GM23338 (cell line): ENCODE data around the gene RXFP4.

Experiments used
- CREB1 ChIP-seq: fragments of 250-450 bp; sonication (Bioruptor Pico); IDR thresholded peaks from 2 replicates; pipeline ENCODE4 v1.5.0; 2020; ENCODE audit warnings: low read depth, mild to moderate bottlenecking, moderate library complexity
- ETS1 ChIP-seq: IDR thresholded peaks from 2 replicates; pipeline ENCODE4 v1.6.1; 2016; ENCODE audit warnings: antibody characterized with exemption
- EZH2 ChIP-seq: fragments of 200-600 bp; sonication (generic); IDR thresholded peaks from one replicate; pipeline ENCODE4 v1.8.0; 2017; ENCODE audit warnings: antibody characterized with exemption, mild to moderate bottlenecking, low read depth; ENCODE audit not compliant: unreplicated experiment
- EZH2phosphoT487 ChIP-seq: fragments of 200-600 bp; sonication (generic); IDR thresholded peaks from one replicate; pipeline ENCODE4 v1.8.1; 2018; ENCODE audit warnings: antibody characterized with exemption; ENCODE audit not compliant: unreplicated experiment
- POLR2AphosphoS5 ChIP-seq: IDR thresholded peaks from 2 replicates; pipeline ENCODE4 v1.6.1; 2016; ENCODE audit warnings: antibody characterized with exemption, low read depth
- REST ChIP-seq: IDR thresholded peaks from one replicate; pipeline ENCODE4 v1.6.1; 2018; ENCODE audit warnings: antibody characterized with exemption; ENCODE audit not compliant: unreplicated experiment
- STAT1 ChIP-seq: IDR thresholded peaks from one replicate; pipeline ENCODE4 v1.6.1; 2016; ENCODE audit warnings: antibody characterized with exemption; ENCODE audit not compliant: unreplicated experiment
- ZNF331 ChIP-seq: fragments of 250-450 bp; sonication (Bioruptor Pico); IDR thresholded peaks from 2 replicates; pipeline ENCODE4 v1.5.0; 2020; ENCODE audit warnings: low read depth, mild to moderate bottlenecking, moderate library complexity
- TF ChIP-seq, protein P1 (sequence below), 2 experiments: fragments of 200-600 bp in 1 of 2; sonication (generic) in 1 of 2; conservative IDR thresholded peaks; 2 replicates each; pipeline versions ENCODE4 v1.5.1 to v1.6.1; 2016 to 2017; ENCODE audit warnings: antibody characterized with exemption in 2 of 2, low read depth in 2 of 2, mild to moderate bottlenecking in 2 of 2, moderate library complexity in 1 of 2
- TF ChIP-seq, protein P2 (sequence below): fragments of 250-450 bp; sonication (Bioruptor Pico); IDR thresholded peaks from 2 replicates; pipeline ENCODE4 v1.5.0; 2020; ENCODE audit warnings: mild to moderate bottlenecking, moderate library complexity

DNA sequence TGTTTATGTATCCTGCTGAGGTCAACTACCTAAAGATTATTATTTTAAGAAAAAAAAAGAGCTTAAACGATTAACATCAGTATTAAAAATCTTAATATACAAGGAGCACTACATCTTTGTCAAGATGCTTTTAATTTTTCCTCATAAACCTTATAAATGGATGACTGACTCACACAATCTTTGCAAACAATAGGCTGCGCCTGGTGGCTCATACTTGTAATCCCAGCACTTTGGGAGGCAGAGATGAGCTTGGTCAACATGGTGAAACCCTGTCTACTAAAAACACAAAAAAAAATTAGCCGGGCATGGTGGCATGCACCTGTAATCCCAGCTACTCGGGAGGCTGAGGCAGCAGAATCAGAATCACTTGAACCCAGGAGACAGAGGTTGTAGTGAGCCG, 9.0 kb upstream of the RXFP4 start:
- TF ChIP-seq, protein P1, sequence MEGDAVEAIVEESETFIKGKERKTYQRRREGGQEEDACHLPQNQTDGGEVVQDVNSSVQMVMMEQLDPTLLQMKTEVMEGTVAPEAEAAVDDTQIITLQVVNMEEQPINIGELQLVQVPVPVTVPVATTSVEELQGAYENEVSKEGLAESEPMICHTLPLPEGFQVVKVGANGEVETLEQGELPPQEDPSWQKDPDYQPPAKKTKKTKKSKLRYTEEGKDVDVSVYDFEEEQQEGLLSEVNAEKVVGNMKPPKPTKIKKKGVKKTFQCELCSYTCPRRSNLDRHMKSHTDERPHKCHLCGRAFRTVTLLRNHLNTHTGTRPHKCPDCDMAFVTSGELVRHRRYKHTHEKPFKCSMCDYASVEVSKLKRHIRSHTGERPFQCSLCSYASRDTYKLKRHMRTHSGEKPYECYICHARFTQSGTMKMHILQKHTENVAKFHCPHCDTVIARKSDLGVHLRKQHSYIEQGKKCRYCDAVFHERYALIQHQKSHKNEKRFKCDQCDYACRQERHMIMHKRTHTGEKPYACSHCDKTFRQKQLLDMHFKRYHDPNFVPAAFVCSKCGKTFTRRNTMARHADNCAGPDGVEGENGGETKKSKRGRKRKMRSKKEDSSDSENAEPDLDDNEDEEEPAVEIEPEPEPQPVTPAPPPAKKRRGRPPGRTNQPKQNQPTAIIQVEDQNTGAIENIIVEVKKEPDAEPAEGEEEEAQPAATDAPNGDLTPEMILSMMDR (conservative IDR thresholded peaks at IDR 0.05; ENCODE audit: low read depth in 2 of 2): no peak
- TF ChIP-seq POLR2AphosphoS5 (no peak), REST (no peak), CREB1 (CRISPR knock-in tag) (no peak), STAT1 (no peak), EZH2 (no peak), ETS1 (no peak), ZNF331 (CRISPR knock-in tag) (no peak), EZH2phosphoT487 (no peak)
- TF ChIP-seq, protein P2, sequence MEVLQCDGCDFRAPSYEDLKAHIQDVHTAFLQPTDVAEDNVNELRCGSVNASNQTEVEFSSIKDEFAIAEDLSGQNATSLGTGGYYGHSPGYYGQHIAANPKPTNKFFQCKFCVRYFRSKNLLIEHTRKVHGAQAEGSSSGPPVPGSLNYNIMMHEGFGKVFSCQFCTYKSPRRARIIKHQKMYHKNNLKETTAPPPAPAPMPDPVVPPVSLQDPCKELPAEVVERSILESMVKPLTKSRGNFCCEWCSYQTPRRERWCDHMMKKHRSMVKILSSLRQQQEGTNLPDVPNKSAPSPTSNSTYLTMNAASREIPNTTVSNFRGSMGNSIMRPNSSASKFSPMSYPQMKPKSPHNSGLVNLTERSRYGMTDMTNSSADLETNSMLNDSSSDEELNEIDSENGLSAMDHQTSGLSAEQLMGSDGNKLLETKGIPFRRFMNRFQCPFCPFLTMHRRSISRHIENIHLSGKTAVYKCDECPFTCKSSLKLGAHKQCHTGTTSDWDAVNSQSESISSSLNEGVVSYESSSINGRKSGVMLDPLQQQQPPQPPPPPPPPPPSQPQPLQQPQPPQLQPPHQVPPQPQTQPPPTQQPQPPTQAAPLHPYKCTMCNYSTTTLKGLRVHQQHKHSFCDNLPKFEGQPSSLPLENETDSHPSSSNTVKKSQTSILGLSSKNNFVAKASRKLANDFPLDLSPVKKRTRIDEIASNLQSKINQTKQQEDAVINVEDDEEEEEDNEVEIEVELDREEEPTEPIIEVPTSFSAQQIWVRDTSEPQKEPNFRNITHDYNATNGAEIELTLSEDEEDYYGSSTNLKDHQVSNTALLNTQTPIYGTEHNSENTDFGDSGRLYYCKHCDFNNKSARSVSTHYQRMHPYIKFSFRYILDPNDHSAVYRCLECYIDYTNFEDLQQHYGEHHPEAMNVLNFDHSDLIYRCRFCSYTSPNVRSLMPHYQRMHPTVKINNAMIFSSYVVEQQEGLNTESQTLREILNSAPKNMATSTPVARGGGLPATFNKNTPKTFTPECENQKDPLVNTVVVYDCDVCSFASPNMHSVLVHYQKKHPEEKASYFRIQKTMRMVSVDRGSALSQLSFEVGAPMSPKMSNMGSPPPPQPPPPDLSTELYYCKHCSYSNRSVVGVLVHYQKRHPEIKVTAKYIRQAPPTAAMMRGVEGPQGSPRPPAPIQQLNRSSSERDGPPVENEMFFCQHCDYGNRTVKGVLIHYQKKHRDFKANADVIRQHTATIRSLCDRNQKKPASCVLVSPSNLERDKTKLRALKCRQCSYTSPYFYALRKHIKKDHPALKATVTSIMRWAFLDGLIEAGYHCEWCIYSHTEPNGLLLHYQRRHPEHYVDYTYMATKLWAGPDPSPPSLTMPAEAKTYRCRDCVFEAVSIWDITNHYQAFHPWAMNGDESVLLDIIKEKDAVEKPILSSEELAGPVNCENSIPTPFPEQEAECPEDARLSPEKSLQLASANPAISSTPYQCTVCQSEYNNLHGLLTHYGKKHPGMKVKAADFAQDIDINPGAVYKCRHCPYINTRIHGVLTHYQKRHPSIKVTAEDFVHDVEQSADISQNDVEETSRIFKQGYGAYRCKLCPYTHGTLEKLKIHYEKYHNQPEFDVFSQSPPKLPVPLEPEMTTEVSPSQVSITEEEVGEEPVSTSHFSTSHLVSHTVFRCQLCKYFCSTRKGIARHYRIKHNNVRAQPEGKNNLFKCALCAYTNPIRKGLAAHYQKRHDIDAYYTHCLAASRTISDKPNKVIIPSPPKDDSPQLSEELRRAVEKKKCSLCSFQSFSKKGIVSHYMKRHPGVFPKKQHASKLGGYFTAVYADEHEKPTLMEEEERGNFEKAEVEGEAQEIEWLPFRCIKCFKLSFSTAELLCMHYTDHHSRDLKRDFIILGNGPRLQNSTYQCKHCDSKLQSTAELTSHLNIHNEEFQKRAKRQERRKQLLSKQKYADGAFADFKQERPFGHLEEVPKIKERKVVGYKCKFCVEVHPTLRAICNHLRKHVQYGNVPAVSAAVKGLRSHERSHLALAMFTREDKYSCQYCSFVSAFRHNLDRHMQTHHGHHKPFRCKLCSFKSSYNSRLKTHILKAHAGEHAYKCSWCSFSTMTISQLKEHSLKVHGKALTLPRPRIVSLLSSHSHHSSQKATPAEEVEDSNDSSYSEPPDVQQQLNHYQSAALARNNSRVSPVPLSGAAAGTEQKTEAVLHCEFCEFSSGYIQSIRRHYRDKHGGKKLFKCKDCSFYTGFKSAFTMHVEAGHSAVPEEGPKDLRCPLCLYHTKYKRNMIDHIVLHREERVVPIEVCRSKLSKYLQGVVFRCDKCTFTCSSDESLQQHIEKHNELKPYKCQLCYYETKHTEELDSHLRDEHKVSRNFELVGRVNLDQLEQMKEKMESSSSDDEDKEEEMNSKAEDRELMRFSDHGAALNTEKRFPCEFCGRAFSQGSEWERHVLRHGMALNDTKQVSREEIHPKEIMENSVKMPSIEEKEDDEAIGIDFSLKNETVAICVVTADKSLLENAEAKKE (CRISPR knock-in tag): no peak
